Endothelial cell of umbilical vein (primary cell): ENCODE data around the gene STAT5B. TPM values are rescaled to one million over a fixed set of nuclear protein-coding genes. Genes with fewer than 3 reads are reported as not detected.

ENCODE experiments used
- BruUV-seq: library from RNA; stranded (reverse); fragments of 400-500 nt; replicated peaks from 2 replicates; lab custom pipeline; 2021; lab: Mats Ljungman, UMichigan
- CTCF ChIA-PET: fragments of 300-600, 350-600 bp; sonication (Branson Sonifier 250); formaldehyde crosslinking; loops from one replicate; lab custom pipeline; 2021; ENCODE audit warnings: antibody characterized with exemption, inconsistent platforms; lab: Charles Lee
- POLR2A ChIA-PET: fragments of 300-600, 350-600 bp; sonication (Branson Sonifier 250); formaldehyde crosslinking; loops from one replicate; lab custom pipeline; 2021; ENCODE audit warnings: antibody characterized with exemption, inconsistent platforms; lab: Charles Lee
- DNase-seq: peaks from one replicate; pipeline ENCODE4 v3.0.0-alpha.2; 2011; ENCODE audit warnings: low read depth, low spot score
- FAIRE-seq: peaks from 2 replicates; lab custom pipeline; 2011; peaks lifted over from hg19 to GRCh38; lab: Jason Lieb, UNC
- H2AFZ ChIP-seq: 2 replicates; pipeline ENCODE4 v1.6.0; 2012; ENCODE audit warnings: low read depth, low read length, control low read depth, inconsistent platforms
- H3K27ac ChIP-seq: 2 replicates; pipeline ENCODE4 v1.5.1; 2011; ENCODE audit warnings: low read depth, mild to moderate bottlenecking, control low read depth, low read length, moderate library complexity; ENCODE audit not compliant: insufficient read depth
- H3K27me3 ChIP-seq, 2 experiments: 2 replicates each; pipeline versions ENCODE4 v1.6.0 to v1.6.1; 2011; ENCODE audit warnings: low read length in 2 of 2, mixed read lengths in 1 of 2; ENCODE audit not compliant: control insufficient read depth in 2 of 2, insufficient read depth in 2 of 2
- H3K36me3 ChIP-seq, 2 experiments: 2 replicates in 1 of 2; 3 replicates in 1 of 2; pipeline ENCODE4 v1.5.1; 2011; ENCODE audit warnings: low read length in 2 of 2, mild to moderate bottlenecking in 1 of 2, moderate library complexity in 1 of 2; ENCODE audit not compliant: control insufficient read depth in 2 of 2, insufficient read depth in 2 of 2; ENCODE audit errors: extremely low read depth in 1 of 2
- H3K4me1 ChIP-seq: 3 replicates; pipeline ENCODE4 v1.5.1; 2011; ENCODE audit warnings: mild to moderate bottlenecking, low read length; ENCODE audit not compliant: control insufficient read depth, insufficient read depth; ENCODE audit errors: extremely low read depth
- H3K4me2 ChIP-seq: 2 replicates; pipeline ENCODE4 v1.6.1; 2011; ENCODE audit warnings: low read length, control low read depth, mixed read lengths; ENCODE audit not compliant: insufficient read depth
- H3K4me3 ChIP-seq, 3 experiments: fragments of 200-600 bp in 1 of 3; sonication (generic), shearing (Covaris generic) in 1 of 3; replicated peaks in 1 of 3; 2 replicates each; pipeline ENCODE4 v1.5.1; 2011 to 2016; ENCODE audit warnings: control low read depth in 3 of 3, low read length in 3 of 3, mild to moderate bottlenecking in 2 of 3, inconsistent platforms in 1 of 3, low read depth in 1 of 3, moderate library complexity in 1 of 3; ENCODE audit not compliant: insufficient read depth in 1 of 3
- H3K79me2 ChIP-seq: 2 replicates; pipeline ENCODE4 v1.6.0; 2012; ENCODE audit warnings: low read length, inconsistent platforms; ENCODE audit not compliant: control insufficient read depth, insufficient read depth
- H3K9ac ChIP-seq: replicated peaks from 2 replicates; pipeline ENCODE3; 2011; ENCODE audit warnings: low read length, control low read depth; ENCODE audit not compliant: insufficient read depth; ENCODE audit errors: extremely low read depth
- H3K9me1 ChIP-seq: replicated peaks from 3 replicates; pipeline ENCODE4 v1.6.0; 2011; ENCODE audit warnings: mild to moderate bottlenecking, low read length; ENCODE audit not compliant: control insufficient read depth, insufficient read depth; ENCODE audit errors: extremely low read depth
- H3K9me3 ChIP-seq: replicated peaks from 2 replicates; pipeline ENCODE4 v1.5.1; 2012; ENCODE audit warnings: low read length, inconsistent platforms; ENCODE audit not compliant: control insufficient read depth, insufficient read depth
- H4K20me1 ChIP-seq: replicated peaks from 2 replicates; pipeline ENCODE3; 2011; ENCODE audit warnings: mild to moderate bottlenecking, low read length; ENCODE audit not compliant: control insufficient read depth, insufficient read depth; ENCODE audit errors: extremely low read depth
- CTCF ChIP-seq, 2 donors: IDR thresholded peaks; 1 replicate in 1 of 2; 2 replicates in 1 of 2; pipeline ENCODE4 v1.5.1; 2011; ENCODE audit warnings: low read length in 2 of 2, mild to moderate bottlenecking in 2 of 2, moderate library complexity in 2 of 2, control low read depth in 1 of 2, inconsistent platforms in 1 of 2, low read depth in 1 of 2; ENCODE audit not compliant: insufficient read depth in 1 of 2; ENCODE audit errors: extremely low read depth in 1 of 2
- EZH2 ChIP-seq: IDR thresholded peaks from 2 replicates; pipeline ENCODE4 v1.6.1; 2012; ENCODE audit warnings: borderline replicate concordance, low read depth, mild to moderate bottlenecking, moderate library complexity, low read length, inconsistent platforms; ENCODE audit not compliant: severe bottlenecking
- FOS ChIP-seq: IDR thresholded peaks from 2 replicates; pipeline ENCODE4 v1.6.1; 2011; ENCODE audit warnings: mild to moderate bottlenecking, low read length, moderate library complexity, borderline replicate concordance; ENCODE audit not compliant: insufficient read depth
- GATA2 ChIP-seq: IDR thresholded peaks from 2 replicates; pipeline ENCODE4 v1.7.0; 2011; ENCODE audit warnings: low read depth, mild to moderate bottlenecking, moderate library complexity, mixed read lengths, low read length; ENCODE audit not compliant: insufficient read length, insufficient read depth
- JUN ChIP-seq: IDR thresholded peaks from 2 replicates; pipeline ENCODE4 v1.6.1; 2011; ENCODE audit warnings: borderline replicate concordance, low read depth; ENCODE audit not compliant: insufficient read length, insufficient read depth
- MAX ChIP-seq: IDR thresholded peaks from 2 replicates; pipeline ENCODE4 v1.6.1; 2011; ENCODE audit not compliant: insufficient read depth, insufficient read length
- MYC ChIP-seq: IDR thresholded peaks from one replicate; pipeline ENCODE4 v1.6.1; 2011; ENCODE audit warnings: mild to moderate bottlenecking, low read depth, low read length
- POLR2A ChIP-seq: IDR thresholded peaks from 2 replicates; pipeline ENCODE4 v1.6.1; 2012; ENCODE audit warnings: low read depth, mild to moderate bottlenecking, control low read depth, low read length
- POLR2AphosphoS5 ChIP-seq: IDR thresholded peaks from 2 replicates; pipeline ENCODE4 v1.6.1; 2012; ENCODE audit warnings: low read depth, mild to moderate bottlenecking, control low read depth, low read length, moderate library complexity; ENCODE audit not compliant: insufficient read depth
- dilution Hi-C: fragments of 300-500 bp; cut with MboI; formaldehyde crosslinking; loops from one replicate; pipeline ENCODE4 v1.15.0; 2019; ENCODE audit warnings: low sequenced_read_pairs; ENCODE audit not compliant: extremely low pct_ligation_motif_present
- intact Hi-C: fragments of 100-400 bp; cut with micrococcal nuclease; formaldehyde crosslinking; loops from one replicate; pipeline ENCODE4 v1.10.0; 2022
- polyA plus RNA-seq, 4 experiments: library from polyadenylated mRNA; depleted of rRNA in 3 of 4; stranded (reverse) in 3 of 4; unstranded in 1 of 4; fragments of >200 nt; gene quantifications; 2 replicates each; pipeline versions ENCODE4 v1.2.1 to v1.2.3, GENCODE V29; 2011 to 2012; ENCODE audit warnings: missing spikeins in 1 of 4
- total RNA-seq: library from RNA; stranded (reverse); gene quantifications from 2 replicates; pipeline ENCODE4 v1.2.3, GENCODE V29; 2021

STAT5B gene
- total and polyA plus RNA-seq, 2 donors (not counting 3 experiments of a cell fraction or from before 2014, with no cell fraction given): 43.3 to 53.7 TPM

- Histone ChIP-seq H3K4me2 (no peak overlapping the region), H3K27me3 (no peaks in the 10 kb centered on the region), H3K9me1 (no peaks in the 10 kb centered on the region), H3K36me3 (peaks cover 10 to 13% of the 10 kb centered on the region in 2 experiments), H3K79me2 (peaks cover 5% of the 10 kb centered on the region), H3K9ac (no peak overlapping the region), H4K20me1 (no peaks in the 10 kb centered on the region), H3K4me3 (no peak overlapping the region), H3K9me3 (no peaks in the 10 kb centered on the region), H2AFZ (no peak overlapping the region), H3K27ac (no peak overlapping the region), H3K4me1 (peaks cover 76% of the 10 kb centered on the region)
- BruUV-seq: no TSS peak
- TF ChIP-seq MYC (no peak), JUN (no peak), FOS (no peak), GATA2 (no peak), POLR2A (no peak)
- CTCF ChIA-PET: interaction anchor here (0.6 to 15.7 kb wide), 4 partner anchors 95 to 210 kb away, joined by 3 to 190 read pairs (median 6); no protein-coding TSS in a partner anchor
- DNase-seq: no peak
- FAIRE-seq: no peak
- dilution Hi-C loops (no loop called here), intact Hi-C loops (no loop called here)
- POLR2A ChIA-PET: interaction anchor here (0.7 kb wide), 1 partner anchor 95 kb away, joined by 3 read pairs; no protein-coding TSS in a partner anchor
These were observed 41.2 kb upstream of the STAT5B start for GRCh38 chr17:42317266-42317845.

- Histone ChIP-seq H3K4me3 (no peak overlapping the region), H3K36me3 (peaks cover 7 to 9% of the 10 kb centered on the region in 2 experiments), H3K9ac (no peak overlapping the region), H4K20me1 (no peaks in the 10 kb centered on the region), H3K27me3 (no peaks in the 10 kb centered on the region), H3K27ac (no peak overlapping the region), H3K9me3 (no peaks in the 10 kb centered on the region), H3K9me1 (no peaks in the 10 kb centered on the region), H2AFZ (no peak overlapping the region), H3K4me1 (peaks cover 72% of the 10 kb centered on the region), H3K4me2 (no peak overlapping the region), H3K79me2 (peaks cover 3% of the 10 kb centered on the region)
- FAIRE-seq (no peak), DNase-seq (no peak)
- ChIA-PET POLR2A (interaction anchor here (0.5 to 0.7 kb wide), 2 partner anchors 86 to 94 kb away, joined by 3 read pairs; no protein-coding TSS in a partner anchor), CTCF (interaction anchor here (0.6 to 15.7 kb wide), 4 partner anchors 95 to 210 kb away, joined by 3 to 190 read pairs (median 4); no protein-coding TSS in a partner anchor)
- no TSS peak for BruUV-seq
- dilution Hi-C loops (no loop called here), intact Hi-C loops (no loop called here)
- TF ChIP-seq JUN (no peak), MYC (no peak), GATA2 (no peak), FOS (no peak), POLR2A (no peak), MAX (no peak), POLR2AphosphoS5 (no peak), EZH2 (no peak), CTCF (IDR thresholded peaks at IDR 0.05; ENCODE audit: extremely low read depth in 1 of 2, insufficient read depth in 1 of 2, low read depth in 1 of 2, low read length in 2 of 2) (no peak)
These were observed 40.6 kb upstream of the STAT5B start for GRCh38 chr17:42316755-42317154.
